Fibroblast of pulmonary artery (primary cell): ENCODE measurements around the gene ZNF431.
"Not testable (repeated sequence)": the region's sequence is repeated elsewhere in the genome, so short reads cannot be mapped to it uniquely, and the experiment has no call there.

Experiments
- DNase-seq: peaks from one replicate; pipeline ENCODE4 v3.0.0-alpha.2; 2010; ENCODE audit warnings: low read depth
- H3K4me3 ChIP-seq: replicated peaks from 2 replicates; pipeline ENCODE4 v1.5.1; 2011; ENCODE audit warnings: low read depth, mild to moderate bottlenecking, control low read depth, low read length, moderate library complexity
- TF ChIP-seq, protein P1 (sequence below): IDR thresholded peaks from 2 replicates; pipeline ENCODE4 v1.5.1; 2011; ENCODE audit warnings: mild to moderate bottlenecking, control low read depth, low read length, inconsistent platforms; ENCODE audit errors: missing control alignments

The ZNF431 gene

DNA sequence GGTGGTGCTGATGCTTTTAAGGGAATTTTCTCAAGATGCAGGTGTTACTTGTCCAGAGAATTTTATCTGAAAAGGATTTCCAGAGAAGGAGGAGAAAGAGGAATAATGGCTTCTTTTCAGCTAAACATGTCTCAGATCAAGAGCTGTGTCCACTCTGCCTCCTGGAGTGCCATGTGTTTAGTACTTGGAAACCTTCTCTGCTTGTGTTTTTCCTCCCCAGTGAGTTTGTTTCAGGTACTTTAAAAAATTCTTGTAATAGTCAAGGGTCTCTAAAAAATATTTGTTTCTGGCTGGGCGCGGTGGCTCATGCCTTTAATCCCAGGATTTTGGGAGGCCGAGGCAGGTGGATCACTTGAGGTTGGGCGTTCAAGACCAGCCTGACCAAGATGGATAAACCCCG lies 22.7 kb downstream of the ZNF431 start:
- TF ChIP-seq, protein P1, sequence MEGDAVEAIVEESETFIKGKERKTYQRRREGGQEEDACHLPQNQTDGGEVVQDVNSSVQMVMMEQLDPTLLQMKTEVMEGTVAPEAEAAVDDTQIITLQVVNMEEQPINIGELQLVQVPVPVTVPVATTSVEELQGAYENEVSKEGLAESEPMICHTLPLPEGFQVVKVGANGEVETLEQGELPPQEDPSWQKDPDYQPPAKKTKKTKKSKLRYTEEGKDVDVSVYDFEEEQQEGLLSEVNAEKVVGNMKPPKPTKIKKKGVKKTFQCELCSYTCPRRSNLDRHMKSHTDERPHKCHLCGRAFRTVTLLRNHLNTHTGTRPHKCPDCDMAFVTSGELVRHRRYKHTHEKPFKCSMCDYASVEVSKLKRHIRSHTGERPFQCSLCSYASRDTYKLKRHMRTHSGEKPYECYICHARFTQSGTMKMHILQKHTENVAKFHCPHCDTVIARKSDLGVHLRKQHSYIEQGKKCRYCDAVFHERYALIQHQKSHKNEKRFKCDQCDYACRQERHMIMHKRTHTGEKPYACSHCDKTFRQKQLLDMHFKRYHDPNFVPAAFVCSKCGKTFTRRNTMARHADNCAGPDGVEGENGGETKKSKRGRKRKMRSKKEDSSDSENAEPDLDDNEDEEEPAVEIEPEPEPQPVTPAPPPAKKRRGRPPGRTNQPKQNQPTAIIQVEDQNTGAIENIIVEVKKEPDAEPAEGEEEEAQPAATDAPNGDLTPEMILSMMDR: no peak
- DNase-seq: no peak
- no peak overlapping the region for H3K4me3 ChIP-seq

DNA sequence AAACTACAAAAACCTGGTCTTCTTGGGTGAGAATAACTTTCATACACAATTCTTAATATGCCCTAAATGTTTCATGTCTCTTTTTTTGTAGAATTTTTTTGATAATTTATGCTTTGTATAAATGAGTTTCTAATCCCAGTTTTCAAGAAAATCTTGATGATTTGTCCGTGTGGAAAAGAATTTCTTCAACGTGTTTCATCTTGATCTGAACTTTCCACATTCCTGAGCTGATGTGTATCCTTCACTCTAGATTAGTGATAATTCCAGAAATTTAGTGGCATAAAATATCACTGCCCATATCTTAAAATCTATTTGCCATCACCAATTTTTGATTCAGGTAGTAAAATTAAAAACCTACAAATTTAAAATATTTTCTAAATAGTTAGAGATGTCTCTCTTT lies 24.6 kb downstream of the ZNF431 start:
- H3K4me3 ChIP-seq: no peak overlapping the region
- TF ChIP-seq, protein P1: no peak
- DNase-seq: no peak

DNA sequence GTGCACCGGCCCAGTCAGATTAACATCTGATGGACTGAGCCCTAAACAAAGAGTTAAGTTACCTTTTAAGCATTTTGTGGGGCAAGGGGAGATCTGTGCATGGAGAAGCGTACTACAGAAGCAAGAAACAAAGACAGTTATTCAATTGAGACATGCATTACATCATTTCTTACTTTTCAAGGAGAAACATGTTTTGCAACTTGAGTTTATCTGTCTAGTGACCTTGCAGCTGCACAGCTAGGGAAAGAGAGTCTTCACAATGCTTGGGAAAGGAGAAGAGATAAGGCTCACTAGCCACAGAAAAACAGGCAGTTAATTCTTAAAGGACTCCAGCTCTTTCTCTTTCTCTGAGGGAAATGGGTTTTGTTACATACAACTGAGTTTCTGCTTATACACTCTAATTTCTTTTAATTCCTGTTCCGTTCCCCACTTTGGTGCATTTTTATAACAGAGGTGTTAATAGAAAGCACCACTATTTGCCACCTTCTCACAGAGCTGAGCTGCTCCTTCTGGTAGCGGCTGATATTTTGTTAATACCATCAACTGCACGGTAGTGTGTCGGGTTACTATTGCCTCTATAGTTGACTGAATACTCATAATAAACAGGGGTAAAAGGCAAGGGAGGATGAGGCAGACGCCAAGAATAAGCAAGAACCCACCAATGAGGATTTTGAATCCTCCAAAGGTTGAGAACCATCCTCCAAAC lies 55.9 kb downstream of the ZNF431 start:
- peak; percentile 62 for DNase-seq
- no peak overlapping the region for H3K4me3 ChIP-seq
- TF ChIP-seq, protein P1: no peak

DNA sequence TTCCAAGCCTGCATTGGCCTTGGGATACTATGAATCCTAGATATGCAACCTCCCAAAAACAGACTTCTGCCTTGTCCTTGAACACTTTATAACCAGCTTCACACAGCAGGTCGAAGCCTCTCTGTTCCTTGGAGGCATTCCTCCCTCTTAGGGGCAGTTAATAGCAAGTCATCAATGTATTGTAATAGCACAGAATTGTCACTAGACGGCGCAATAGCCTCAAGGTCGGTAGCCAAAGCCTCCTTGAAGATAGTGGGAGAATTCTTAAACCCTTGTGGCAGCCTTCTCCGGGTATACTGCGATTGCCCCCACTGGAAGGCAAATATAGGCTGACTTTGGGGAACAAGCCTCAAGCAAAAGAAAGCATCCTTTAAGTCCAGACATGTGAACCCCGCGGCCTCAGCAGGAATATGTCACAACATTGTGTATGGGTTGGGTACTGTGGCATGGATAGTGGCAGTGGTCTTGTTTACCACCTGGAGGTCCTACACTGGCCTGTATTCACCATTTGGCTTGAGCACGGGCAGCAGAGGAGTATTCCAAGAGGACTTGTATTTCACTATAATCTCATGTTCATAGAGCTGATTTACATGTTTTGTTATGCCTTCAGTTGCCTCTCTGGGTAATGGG lies 61.1 kb downstream of the ZNF431 start:
- H3K4me3 ChIP-seq: no peak overlapping the region
- TF ChIP-seq, protein P1: peak; percentile 43
- DNase-seq: peak; percentile 29

DNA sequence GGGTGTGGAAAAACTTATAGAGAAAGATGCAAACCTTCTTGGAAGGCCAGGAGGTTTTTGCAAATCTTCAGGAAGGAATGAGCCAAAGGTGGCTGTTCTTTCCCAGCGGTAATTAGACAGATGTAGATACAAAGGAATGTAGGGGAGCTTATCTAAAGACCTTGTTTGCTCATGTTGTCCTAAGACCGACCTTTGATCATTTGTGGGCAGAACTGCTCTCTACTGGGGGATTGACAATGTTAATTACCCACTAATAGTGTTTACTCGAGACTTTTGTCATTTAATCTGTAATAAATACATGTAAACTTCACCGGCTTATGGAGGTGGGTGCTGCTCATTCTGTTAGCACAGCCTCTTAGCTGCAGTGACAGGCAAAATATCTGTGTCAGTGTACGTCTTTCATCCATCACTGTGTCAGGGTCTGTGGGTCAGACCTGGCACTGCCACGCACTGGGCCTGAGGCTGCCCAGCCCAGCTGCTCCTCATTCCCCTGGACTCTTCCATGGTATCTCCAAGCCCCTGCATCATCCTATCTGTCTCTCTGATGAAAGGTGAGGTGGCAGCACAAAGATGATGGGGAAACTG lies 68.3 kb downstream of the ZNF431 start:
- TF ChIP-seq, protein P1: no peak
- no peak overlapping the region for H3K4me3 ChIP-seq
- DNase-seq: no peak

DNA sequence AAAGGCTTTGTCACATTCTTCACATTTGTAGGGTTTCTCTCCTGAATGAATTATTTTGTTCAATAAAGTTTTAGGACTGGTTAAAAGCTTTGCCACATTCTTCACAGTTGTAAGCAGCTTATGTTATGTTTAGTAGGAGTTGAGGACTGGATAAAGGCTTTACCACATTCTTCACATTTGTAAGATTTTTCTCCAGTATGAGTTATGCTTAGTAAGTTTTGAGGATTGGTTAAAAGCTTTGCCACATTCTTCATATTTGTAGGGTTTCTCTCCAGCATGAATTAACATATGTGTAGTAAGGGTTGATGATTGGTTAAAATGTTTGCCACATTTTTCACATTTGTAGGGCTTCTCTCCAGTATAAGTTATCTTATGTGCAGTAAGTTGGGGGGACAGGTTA lies 79.9 kb downstream of the ZNF431 start:
- DNase-seq: no peak

DNA sequence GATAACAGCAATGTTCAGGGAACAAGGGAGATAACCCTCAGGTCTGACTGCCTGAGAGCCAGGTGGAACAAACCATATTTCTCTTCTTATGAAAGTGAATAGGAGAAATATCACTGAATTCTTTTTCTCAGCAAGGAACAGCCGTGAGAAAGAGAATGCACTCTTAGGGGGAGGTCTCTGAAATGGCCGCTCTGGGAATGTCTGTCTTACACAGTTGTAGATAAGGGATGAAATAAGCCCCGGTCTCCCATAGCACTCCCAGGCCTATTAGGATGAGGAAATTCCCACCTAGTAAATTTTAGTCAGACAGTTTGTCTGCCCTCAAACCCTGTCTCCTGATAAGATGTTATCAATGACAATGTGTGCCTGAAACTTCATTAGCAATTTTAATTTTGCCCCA lies 88.1 kb downstream of the ZNF431 start:
- DNase-seq, H3K4me3 ChIP-seq: not testable (repeated sequence)

More for the DNA sequence above, 79.9 kb downstream of the ZNF431 start:
- TF ChIP-seq, protein P1: no peak
- no peak overlapping the region for H3K4me3 ChIP-seq
